Panc1 (cell line): ENCODE data around the gene GABARAP. TPM values are rescaled to one million over a fixed set of nuclear protein-coding genes. Genes with fewer than 3 reads are reported as not detected.
A peak's percentile ranks its signal among the peaks of the same experiment; 100 is the strongest.

Experiments used
- ATAC-seq: fragments of 200-7000 bp; cut with Tn5 transposase; 2 replicates; pipeline ENCODE4 v1.9.1; 2020; ENCODE audit warnings: mild to moderate bottlenecking, moderate library complexity
- BruUV-seq: library from RNA; stranded (reverse); fragments of 400-500 nt; replicated peaks from 2 replicates; lab custom pipeline; 2021; lab: Mats Ljungman, UMichigan
- CTCF ChIA-PET: fragments of 300-600 bp; sonication (Branson Sonifier 250); formaldehyde crosslinking; loops from one replicate; lab custom pipeline; 2022; ENCODE audit warnings: antibody characterized with exemption; lab: Charles Lee
- POLR2A ChIA-PET: fragments of 300-600 bp; sonication (Branson Sonifier 250); formaldehyde crosslinking; loops from one replicate; lab custom pipeline; 2022; ENCODE audit warnings: antibody characterized with exemption; lab: Charles Lee
- DNase-seq: peaks from one replicate; pipeline ENCODE4 v3.0.0-alpha.2; 2010; ENCODE audit warnings: low read depth, low spot score
- H3K27ac ChIP-seq: 2 replicates; pipeline ENCODE4 v1.5.1; 2011; ENCODE audit warnings: mild to moderate bottlenecking, low read length, inconsistent platforms
- H3K27me3 ChIP-seq: fragments of 200-500 bp; sonication (Bioruptor generic); 2 replicates; pipeline ENCODE4 v1.6.0; 2014; ENCODE audit warnings: low read length, inconsistent platforms; ENCODE audit not compliant: control insufficient read depth, insufficient read depth
- H3K36me3 ChIP-seq: fragments of 200-500 bp; sonication (Bioruptor generic); 2 replicates; pipeline ENCODE4 v1.5.1; 2014; ENCODE audit warnings: inconsistent platforms, mild to moderate bottlenecking, low read length, moderate library complexity; ENCODE audit not compliant: control insufficient read depth, insufficient read depth
- H3K4me1 ChIP-seq: 2 replicates; pipeline ENCODE4 v1.5.1; 2011; ENCODE audit warnings: inconsistent platforms, mild to moderate bottlenecking, low read length, moderate library complexity; ENCODE audit not compliant: control insufficient read depth, insufficient read depth
- H3K4me3 ChIP-seq, 2 experiments: 2 replicates each; pipeline ENCODE4 v1.5.1; 2011 to 2012; ENCODE audit warnings: low read depth in 2 of 2, low read length in 2 of 2, mild to moderate bottlenecking in 2 of 2, inconsistent platforms in 1 of 2, moderate library complexity in 1 of 2
- H3K9me3 ChIP-seq: fragments of 200-500 bp; sonication (Bioruptor generic); 2 replicates; pipeline ENCODE4 v1.5.1; 2014; ENCODE audit warnings: low read depth, mild to moderate bottlenecking, inconsistent platforms, low read length, moderate library complexity; ENCODE audit not compliant: control insufficient read depth, insufficient read depth
- POLR2AphosphoS5 ChIP-seq: IDR thresholded peaks from 2 replicates; pipeline ENCODE4 v1.6.1; 2012; ENCODE audit warnings: mild to moderate bottlenecking, low read depth, low read length, moderate library complexity
- SIN3A ChIP-seq: IDR thresholded peaks from 2 replicates; pipeline ENCODE4 v1.6.1; 2012; ENCODE audit warnings: low read depth, mild to moderate bottlenecking, low read length, moderate library complexity, borderline replicate concordance; ENCODE audit not compliant: insufficient read depth
- TCF7L2 ChIP-seq: IDR thresholded peaks from 2 replicates; pipeline ENCODE4 v1.6.1; 2011; ENCODE audit warnings: mild to moderate bottlenecking, low read depth, low read length, inconsistent platforms
- in situ Hi-C: cut with HindIII; loops from 2 replicates; pipeline ENCODE4 v1.10.0; 2016; ENCODE audit warnings: low sequenced_read_pairs, low pct_unique_long_range_greater_than_20kb
- intact Hi-C: fragments of 100-400 bp; cut with micrococcal nuclease; formaldehyde crosslinking; loops from one replicate; pipeline ENCODE4 v1.10.0; 2022; ENCODE audit not compliant: unreplicated experiment
- total RNA-seq: library from RNA; stranded (reverse); gene quantifications from one replicate; pipeline ENCODE4 v1.2.1, GENCODE V29; 2021; ENCODE audit not compliant: unreplicated experiment
- TF ChIP-seq, protein P1 (sequence below), 2 experiments: IDR thresholded peaks; 2 replicates each; pipeline ENCODE4 v1.6.1; 2011 to 2012; ENCODE audit warnings: low read depth in 2 of 2, control low read depth in 1 of 2, low read length in 1 of 2, mild to moderate bottlenecking in 1 of 2, moderate library complexity in 1 of 2; ENCODE audit not compliant: insufficient read depth in 1 of 2
- TF ChIP-seq, protein P2 (sequence below): fragments of 450-650 bp; IDR thresholded peaks from 2 replicates; pipeline ENCODE4 v1.5.1; 2017; ENCODE audit warnings: mild to moderate bottlenecking

GABARAP gene
- total RNA-seq, 1 experiment from 2014 or later, result 289 TPM

DNA sequence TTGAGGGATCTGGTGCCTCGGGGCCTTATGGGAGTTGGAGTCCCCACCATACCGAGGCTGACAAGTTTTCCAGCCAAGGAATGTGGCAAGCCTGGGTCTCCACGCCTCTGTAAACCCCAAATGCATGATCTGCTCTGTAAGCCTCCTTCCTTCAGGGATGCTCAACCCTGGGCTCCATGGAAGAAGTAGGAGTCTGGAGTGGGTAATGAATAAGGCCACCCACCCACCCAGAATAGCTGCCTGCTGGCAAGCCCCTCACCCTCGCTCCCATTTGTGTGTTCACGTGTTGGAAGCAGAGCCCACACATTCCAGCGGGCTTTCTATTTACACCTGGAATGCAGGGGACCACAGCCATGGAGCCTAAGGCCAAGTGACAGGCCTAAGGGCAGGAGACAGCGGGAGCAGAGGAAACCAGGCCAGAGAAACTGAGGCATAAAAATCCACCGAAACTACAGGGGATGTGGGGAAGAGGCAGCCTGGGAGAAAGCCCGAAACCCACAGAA, 27.1 kb downstream of the GABARAP start:
- DNase-seq (no peak), ATAC-seq (peak; percentile 11; the same call in 1 of the 2 replicates)
- CTCF ChIA-PET, result interaction anchor here (0.5 kb wide), 1 partner anchor 38 kb away, joined by 3 read pairs; no protein-coding TSS in a partner anchor
- peak overlapping the region; percentile 71 for H3K27ac ChIP-seq
- H3K4me1 ChIP-seq, result peaks cover 29% of the 10 kb centered on the region
- no peaks in the 10 kb centered on the region for H3K9me3 ChIP-seq
- no peaks in the 10 kb centered on the region; the same call in 1 of the 2 replicates for H3K36me3 ChIP-seq
- no peaks in the 10 kb centered on the region for H3K27me3 ChIP-seq
- TF ChIP-seq TCF7L2 (no peak), POLR2AphosphoS5 (no peak), SIN3A (no peak)
- TF ChIP-seq, protein P1, sequence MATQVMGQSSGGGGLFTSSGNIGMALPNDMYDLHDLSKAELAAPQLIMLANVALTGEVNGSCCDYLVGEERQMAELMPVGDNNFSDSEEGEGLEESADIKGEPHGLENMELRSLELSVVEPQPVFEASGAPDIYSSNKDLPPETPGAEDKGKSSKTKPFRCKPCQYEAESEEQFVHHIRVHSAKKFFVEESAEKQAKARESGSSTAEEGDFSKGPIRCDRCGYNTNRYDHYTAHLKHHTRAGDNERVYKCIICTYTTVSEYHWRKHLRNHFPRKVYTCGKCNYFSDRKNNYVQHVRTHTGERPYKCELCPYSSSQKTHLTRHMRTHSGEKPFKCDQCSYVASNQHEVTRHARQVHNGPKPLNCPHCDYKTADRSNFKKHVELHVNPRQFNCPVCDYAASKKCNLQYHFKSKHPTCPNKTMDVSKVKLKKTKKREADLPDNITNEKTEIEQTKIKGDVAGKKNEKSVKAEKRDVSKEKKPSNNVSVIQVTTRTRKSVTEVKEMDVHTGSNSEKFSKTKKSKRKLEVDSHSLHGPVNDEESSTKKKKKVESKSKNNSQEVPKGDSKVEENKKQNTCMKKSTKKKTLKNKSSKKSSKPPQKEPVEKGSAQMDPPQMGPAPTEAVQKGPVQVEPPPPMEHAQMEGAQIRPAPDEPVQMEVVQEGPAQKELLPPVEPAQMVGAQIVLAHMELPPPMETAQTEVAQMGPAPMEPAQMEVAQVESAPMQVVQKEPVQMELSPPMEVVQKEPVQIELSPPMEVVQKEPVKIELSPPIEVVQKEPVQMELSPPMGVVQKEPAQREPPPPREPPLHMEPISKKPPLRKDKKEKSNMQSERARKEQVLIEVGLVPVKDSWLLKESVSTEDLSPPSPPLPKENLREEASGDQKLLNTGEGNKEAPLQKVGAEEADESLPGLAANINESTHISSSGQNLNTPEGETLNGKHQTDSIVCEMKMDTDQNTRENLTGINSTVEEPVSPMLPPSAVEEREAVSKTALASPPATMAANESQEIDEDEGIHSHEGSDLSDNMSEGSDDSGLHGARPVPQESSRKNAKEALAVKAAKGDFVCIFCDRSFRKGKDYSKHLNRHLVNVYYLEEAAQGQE (IDR thresholded peaks at IDR 0.05; ENCODE audit: insufficient read depth in 1 of 2, low read depth in 2 of 2, low read length in 1 of 2), result no peak
- TF ChIP-seq, protein P2, sequence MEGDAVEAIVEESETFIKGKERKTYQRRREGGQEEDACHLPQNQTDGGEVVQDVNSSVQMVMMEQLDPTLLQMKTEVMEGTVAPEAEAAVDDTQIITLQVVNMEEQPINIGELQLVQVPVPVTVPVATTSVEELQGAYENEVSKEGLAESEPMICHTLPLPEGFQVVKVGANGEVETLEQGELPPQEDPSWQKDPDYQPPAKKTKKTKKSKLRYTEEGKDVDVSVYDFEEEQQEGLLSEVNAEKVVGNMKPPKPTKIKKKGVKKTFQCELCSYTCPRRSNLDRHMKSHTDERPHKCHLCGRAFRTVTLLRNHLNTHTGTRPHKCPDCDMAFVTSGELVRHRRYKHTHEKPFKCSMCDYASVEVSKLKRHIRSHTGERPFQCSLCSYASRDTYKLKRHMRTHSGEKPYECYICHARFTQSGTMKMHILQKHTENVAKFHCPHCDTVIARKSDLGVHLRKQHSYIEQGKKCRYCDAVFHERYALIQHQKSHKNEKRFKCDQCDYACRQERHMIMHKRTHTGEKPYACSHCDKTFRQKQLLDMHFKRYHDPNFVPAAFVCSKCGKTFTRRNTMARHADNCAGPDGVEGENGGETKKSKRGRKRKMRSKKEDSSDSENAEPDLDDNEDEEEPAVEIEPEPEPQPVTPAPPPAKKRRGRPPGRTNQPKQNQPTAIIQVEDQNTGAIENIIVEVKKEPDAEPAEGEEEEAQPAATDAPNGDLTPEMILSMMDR, result peak; percentile 16
- no TSS peak for BruUV-seq
- POLR2A ChIA-PET, result no interaction called here
- in situ Hi-C loops (no loop called here), intact Hi-C loops (no loop called here)
- peak overlapping the region; percentile 47 to 70 for H3K4me3 ChIP-seq

DNA sequence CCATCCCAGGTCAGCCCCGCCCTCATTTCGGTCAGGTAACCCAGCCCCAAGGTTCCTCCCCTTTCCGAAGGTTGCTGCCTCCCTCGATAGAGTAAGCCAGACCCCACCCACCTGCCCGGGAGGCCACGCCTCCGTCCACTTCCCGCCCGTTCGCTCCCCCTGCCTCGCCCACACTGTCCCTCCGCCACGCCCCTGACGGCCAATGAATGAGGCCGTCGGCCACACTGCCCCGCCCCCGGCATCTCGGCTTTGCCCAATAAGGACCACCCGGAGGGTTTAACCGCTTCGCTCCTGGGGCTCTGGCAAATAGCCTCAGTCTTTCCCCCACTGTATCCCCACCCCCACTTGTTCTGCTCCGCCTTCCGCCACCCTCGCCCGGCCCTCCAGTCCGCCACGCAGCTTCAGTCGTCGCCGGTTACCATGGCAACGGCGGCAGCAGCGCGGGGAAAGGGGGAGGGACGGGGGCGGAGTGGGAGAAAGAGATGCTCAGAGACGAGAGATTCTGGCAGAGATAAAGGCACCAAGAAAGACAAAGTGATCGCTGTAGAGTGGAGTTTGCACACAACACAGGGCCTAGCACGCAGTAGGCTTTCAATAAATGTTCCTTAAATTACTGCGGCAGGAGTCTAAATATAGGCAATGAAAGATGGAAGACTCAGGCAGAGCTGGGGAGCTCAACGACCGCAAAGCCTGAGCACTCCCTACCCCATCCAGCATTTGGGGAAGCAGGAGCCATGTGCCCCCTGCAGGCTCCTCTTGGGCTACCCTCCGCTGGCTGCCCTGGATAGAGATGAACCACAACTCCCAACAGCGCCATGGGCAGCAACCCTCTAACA, 27.7 kb downstream of the GABARAP start:
- POLR2A ChIA-PET, result no interaction called here
- Histone ChIP-seq H3K4me1 (peaks cover 28% of the 10 kb centered on the region), H3K9me3 (no peaks in the 10 kb centered on the region), H3K4me3 (peak overlapping the region; percentile 47 to 70), H3K27ac (peak overlapping the region; percentile 63; the same call in 1 of the 2 replicates), H3K36me3 (no peaks in the 10 kb centered on the region), H3K27me3 (no peaks in the 10 kb centered on the region)
- ATAC-seq, result peak; percentile 86
- TF ChIP-seq SIN3A, result no peak
- TF ChIP-seq, protein P2, result peak; percentile 76
- CTCF ChIA-PET, result interaction anchor here (0.6 to 0.7 kb wide), 2 partner anchors 139 to 193 kb away, joined by 3 read pairs; no protein-coding TSS in a partner anchor
- in situ Hi-C loops, result no loop called here
- peak; percentile 92 for DNase-seq
- intact Hi-C loops, result no loop called here
- no TSS peak for BruUV-seq
